Measurements from ENCODE around the gene INAFM2.

The INAFM2 gene

GRCh38 chr15:40306908-40307307 is 16.6 kb upstream of the INAFM2 start:
- DNase-seq (ENCODE audit: low read depth in 2 of 2): no peak

DNA sequence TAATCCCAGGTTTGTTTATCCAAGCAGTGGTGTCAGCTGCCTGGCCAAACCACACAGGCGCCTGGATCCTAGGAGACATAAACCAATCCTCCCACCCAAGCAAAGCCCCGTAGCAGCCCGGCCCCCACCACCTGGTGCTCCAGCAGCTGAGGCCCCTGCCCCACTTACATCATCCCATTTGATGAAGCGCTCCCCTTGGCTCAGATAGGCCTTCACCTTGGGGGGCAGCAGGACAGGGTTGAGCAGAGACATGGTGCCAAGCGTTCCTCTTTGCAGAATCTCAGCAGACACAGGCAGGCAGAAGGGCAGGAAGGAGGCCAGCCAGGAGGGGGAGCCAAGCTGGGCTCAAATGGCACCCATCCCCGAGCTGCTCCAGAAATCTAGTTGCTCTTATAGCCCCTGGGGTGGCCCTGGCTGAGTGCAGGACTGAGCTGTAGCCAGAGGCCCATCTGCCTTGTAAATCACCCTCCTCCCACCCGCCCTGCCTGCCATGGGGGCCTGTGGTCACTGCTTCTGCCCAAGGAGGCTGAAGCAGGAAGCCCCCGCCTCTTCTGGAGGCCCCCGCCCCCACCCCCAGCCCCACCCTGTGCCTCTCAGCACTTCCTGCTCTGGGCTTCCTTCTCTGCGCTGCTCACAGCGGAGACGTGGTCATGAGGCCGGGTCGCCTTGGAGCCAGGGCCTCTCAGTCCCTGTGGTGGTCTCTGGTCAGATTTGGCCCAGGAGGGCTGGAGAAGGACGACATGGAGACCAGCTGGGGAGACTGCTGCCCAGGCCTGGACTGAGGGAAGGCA is 15.9 kb upstream of the INAFM2 start, which contains the start of gene PLCB2:
TSS of gene PLCB2 (minus strand) at position 515 of the 791 bp plus-strand sequence. CDS start at position 252, 263 bp downstream.
- peak in 1 of 2 donors; percentile 39 for DNase-seq (ENCODE audit: low read depth in 2 of 2)

GRCh38 chr15:40309344-40309862 is 14.1 kb upstream of the INAFM2 start:
- DNase-seq (ENCODE audit: low read depth in 2 of 2): no peak

DNA sequence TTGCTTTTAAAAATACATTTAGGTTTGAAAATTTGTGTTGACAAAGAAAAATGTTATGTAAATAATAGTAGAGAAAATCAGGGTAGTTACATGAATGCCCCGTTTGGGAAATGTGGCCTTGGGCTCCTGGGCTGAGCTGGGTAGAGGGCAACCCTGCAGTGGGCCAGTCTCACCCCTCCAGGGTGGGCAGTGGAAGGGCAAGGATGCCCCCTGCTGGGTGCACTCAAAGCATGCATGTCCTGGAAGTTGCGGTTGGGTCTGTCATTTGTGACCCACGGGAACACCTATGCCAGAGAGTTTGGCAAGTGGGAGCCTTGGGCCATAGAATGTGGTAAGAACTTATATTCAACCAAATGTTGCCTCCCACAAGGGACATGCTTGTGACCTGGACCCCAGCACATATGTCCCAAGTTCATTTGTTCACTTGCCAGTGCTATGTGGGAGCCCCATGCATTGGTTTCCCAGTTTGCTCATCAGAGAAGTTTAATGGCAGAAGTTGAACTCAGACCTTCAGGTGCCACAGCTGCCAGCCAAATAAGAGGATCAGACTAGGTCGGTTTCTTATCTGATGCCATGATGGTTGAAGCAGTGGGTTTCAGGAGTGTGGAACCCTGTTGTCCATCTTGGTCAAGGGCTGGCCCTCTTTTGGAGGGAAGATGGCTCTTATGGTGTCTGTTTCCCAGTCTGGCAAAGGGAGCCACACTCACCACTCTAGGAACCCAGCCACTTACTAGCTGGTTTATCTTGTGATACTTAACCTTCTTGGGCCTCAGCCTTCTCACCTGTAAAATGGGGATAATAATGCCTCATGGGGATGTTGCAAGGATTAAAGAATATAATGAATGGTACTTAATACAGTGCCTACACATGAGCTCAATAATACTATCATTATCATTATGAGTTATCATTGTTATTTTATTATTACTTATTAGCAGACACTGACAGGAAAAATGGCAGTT is 13.2 kb upstream of the INAFM2 start:
- DNase-seq (ENCODE audit: low read depth in 2 of 2): no peak

- no peak for DNase-seq (ENCODE audit: low read depth in 2 of 2)
Measured at GRCh38 chr15:40310993-40311392, 12.5 kb upstream of the INAFM2 start.

- no peak for DNase-seq (ENCODE audit: low read depth in 2 of 2)
Measured at GRCh38 chr15:40312370-40313158, 10.9 kb upstream of the INAFM2 start.

DNA sequence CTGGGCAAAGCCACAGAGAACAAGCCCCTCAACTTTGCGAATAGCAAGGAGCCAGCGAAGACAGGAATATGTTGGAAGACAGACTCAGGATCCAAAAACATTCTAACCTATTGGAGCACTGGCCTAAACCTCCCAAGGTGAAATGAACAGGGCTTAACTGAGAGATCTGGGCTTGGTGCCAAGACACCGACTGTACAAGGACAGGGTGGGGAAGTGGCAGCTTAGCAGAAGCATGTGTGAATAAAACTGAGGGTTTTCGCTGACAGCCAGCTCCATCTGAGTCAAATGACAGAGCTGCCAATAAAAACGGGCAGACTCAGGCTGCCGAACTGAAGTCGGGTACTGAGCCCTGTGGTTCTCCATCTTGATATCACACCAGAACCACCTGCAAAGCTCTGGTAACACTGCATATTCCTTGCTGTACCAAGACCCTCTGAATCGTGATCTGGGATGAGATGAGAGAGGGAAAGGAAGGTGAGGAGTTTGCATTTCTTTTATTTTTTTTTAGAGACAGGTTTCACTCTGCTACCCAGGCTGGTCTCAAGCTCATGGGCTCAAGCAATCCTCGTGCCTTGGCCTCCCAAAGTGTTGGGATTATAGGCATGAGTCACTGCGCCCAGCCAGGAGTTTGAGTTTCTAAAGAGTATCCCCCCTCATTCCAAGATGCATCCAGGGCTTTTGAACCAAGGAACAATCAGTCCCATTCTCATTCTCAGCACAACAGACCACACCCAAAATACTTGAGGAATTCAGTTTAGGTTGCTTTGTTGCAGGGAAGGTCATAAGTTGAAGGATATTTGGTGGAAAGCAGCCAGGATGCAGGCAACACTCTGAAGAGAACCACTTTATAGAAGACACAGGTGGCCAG is 9.7 kb upstream of the INAFM2 start:
- no peak for DNase-seq (ENCODE audit: low read depth in 2 of 2)

GRCh38 chr15:40314723-40315276 is 8.7 kb upstream of the INAFM2 start:
- no peak for DNase-seq (ENCODE audit: low read depth in 2 of 2)

- DNase-seq (ENCODE audit: low read depth in 2 of 2): no peak
Measured at GRCh38 chr15:40316931-40317330, 6.6 kb upstream of the INAFM2 start.

GRCh38 chr15:40317580-40317979 is 5.9 kb upstream of the INAFM2 start:
- DNase-seq (ENCODE audit: low read depth in 2 of 2): no peak

GRCh38 chr15:40320409-40320808 is 3.1 kb upstream of the INAFM2 start:
- DNase-seq (ENCODE audit: low read depth in 2 of 2): no peak

DNA sequence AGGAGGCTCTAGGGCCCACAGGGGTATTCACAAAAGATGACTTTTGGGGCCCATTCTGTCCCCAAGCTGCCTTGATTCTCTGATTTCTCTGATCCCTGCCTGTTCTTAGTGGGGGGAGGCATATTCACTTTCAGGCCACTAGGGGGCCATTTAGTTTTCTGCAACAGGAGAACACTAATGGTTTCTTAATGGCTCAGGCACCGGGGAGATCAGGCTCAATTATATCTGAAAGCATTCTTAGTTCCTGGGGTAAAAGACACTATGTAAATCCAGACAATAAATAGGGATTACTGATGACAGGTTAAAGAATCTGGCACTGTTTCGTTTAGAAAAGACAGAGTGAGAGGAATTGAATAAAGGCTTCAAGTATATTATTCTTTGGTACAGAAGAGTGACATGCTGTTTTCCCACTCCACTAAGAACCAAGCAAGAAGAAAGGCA is 2.5 kb upstream of the INAFM2 start:
- peak in 1 of 2 donors; percentile 35 for DNase-seq (ENCODE audit: low read depth in 2 of 2)

DNA sequence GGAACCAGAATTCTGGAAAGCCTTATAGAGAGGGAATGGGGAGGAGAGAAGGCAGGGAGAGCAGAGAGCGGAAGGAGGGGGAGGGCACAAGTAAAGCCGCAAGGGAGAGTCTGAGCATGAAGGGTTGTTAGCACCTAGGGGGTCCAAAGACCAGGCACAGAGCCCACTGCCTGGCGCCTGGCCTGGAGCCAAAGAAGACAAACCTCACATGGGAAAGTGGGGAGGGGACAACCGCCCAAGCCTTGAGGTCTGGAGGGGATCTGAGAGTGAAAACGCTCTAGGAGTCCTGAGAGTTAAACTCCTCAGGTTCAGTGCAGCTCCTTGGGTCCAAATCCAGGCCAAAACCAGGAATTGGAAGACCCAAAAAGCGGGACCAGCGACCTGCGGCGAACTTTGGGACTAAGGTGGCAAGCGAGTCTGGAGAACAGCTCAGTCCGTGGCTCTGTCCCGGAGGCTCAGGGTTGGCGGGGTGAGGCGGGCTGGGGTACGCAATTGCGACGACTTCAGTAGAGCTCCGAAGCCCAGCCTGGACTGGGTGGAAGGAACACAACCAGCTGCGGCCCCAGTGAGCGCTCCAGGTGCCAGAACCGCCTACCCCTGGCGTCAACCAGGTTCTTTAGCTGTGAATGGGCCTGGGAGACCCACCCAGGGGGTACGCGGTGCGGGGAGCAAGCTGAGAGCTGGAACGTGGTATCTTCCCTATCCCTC is 807 bp upstream of the INAFM2 start:
- no peak for DNase-seq (ENCODE audit: low read depth in 2 of 2)

DNA sequence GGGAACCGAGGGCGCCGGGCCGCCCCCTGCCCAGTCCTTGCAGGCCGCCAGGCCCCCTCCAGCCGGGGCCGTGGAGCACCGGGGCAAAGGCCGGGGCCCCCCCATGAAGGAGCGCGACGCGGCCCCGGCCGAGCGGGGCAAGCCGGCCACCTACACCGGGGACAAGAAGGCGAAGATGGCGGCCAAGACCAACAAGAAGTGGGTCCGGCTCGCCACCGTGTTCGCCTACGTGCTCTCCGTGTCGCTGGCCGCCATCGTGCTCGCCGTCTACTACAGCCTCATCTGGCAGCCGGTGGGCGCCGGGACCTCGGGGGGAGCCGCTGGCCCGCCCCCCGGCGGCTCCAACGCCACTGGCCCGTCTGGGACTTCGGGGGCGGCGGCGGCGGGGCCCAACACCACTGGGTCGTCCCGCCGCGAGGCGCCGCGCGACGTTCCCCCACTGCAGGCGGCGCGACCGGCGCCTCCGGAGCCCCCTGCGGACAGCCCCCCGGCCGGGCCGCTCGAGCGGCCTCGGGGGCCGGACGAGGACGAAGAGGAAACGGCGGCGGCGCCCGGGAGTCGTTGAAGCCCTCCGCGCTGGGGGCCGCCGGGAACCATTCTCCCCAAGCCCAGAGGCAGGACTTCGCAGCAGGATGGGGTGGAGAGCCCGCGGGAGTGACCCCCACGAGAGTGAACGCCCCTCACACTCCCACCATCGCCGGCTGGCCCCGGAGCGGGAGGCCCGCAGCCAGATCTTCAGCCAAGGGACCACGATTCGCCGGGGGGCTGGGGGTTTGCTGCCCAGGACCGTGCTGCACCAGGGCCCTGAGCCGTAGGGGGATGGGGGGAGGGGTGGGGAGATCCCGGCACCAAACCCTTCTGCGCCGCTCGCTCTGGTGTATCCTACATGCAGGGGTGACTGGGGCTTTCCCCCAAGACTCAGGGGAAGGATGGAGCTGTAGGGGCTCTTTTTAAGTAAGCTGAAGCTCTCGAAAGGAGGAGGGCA is 753 bp downstream of the INAFM2 start:
- DNase-seq (ENCODE audit: low read depth in 2 of 2): no peak

DNA sequence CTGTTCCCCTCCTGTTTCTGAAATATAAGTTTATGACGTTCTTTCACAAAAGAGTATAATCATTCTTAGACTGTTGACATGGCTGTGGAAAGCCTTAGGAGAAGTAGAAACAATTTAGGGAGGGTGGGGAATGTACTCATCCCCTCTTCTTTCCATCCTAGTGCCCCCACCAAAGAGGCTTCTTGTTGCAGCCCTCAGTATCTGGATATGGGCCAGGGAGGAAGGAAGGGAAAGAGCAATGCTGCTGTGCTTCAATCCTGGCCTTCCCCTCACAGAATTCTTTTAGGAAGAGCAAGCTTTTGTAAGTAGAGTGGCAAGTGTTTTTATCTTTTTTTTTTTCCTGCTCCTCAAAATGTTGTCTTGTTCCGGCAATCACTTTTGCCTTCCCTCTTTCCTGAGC is 1.7 kb downstream of the INAFM2 start:
- DNase-seq (ENCODE audit: low read depth in 2 of 2): no peak

DNA sequence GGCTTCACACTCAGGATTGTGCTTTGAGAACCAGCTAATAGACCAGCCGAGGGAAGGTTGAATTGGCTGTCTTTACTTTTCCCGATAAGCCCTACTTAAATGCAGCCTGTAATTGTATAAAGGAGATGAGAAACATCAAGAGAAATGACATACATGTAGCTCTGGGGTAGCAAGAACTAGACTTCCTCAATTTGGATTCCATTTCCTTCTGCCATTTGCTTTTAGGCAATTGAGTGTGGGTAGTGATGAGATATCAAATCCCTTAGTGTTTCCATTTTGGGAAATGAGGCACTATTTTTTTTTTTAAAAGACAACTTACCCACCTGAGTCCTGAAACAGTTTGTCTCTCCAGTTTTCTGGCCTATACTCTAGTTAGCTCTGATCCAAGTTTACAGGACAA is 2.2 kb downstream of the INAFM2 start:
- DNase-seq (ENCODE audit: low read depth in 2 of 2): no peak

DNA sequence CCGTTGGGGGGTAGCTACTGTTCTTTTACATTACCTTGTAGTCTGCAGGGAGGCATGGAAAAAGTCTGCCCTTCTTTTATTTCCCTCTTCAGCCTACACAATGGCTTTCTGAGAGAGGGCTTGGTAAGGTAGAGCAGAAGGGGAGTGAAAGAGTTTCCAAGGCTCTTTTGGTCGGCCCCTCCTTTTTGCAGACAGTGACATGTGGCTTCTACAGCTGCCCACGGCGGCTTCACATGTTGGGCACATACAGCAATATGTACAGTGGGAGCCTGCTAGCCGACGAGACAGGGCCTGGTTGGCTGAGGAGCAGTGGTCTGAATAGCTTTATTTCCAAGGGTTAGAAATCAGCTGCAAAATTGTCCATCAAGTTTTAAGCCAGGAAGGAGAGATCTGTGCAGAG is 4.0 kb downstream of the INAFM2 start:
- no peak for DNase-seq (ENCODE audit: low read depth in 2 of 2)

- no peak for DNase-seq (ENCODE audit: low read depth in 2 of 2)
Measured at GRCh38 chr15:40328176-40328575, 4.7 kb downstream of the INAFM2 start.

All from activated CD8-positive, alpha-beta memory T cell treated with anti-CD3 and anti-CD28 coated beads for 4 hours (primary cell).